Neural progenitor cell (in vitro differentiated cells): ENCODE data around the gene SLC25A15. TPM values are rescaled to one million over a fixed set of nuclear protein-coding genes. Genes with fewer than 3 reads are reported as not detected.
A peak's percentile ranks its signal among the peaks of the same experiment; 100 is the strongest.

ENCODE experiments used
- DNase-seq: peaks from one replicate; pipeline ENCODE4 v3.0.0-alpha.2; 2016; ENCODE audit warnings: low spot score
- H2AFZ ChIP-seq: fragments of 200-600 bp; sonication (generic); replicated peaks from 2 replicates; pipeline ENCODE4 v1.6.1; 2016; ENCODE audit warnings: antibody characterized with exemption
- H3F3A ChIP-seq: fragments of 200-600 bp; sonication (generic); 2 replicates; pipeline ENCODE4 v1.6.1; 2016; ENCODE audit warnings: antibody characterized with exemption, low read depth
- H3K27ac ChIP-seq: fragments of 200-600 bp; sonication (generic); 2 replicates; pipeline ENCODE4 v1.5.1; 2016; ENCODE audit warnings: mild to moderate bottlenecking
- H3K27me3 ChIP-seq: fragments of 200-600 bp; sonication (generic); 2 replicates; pipeline ENCODE4 v1.6.1; 2016; ENCODE audit warnings: mild to moderate bottlenecking, moderate library complexity
- H3K36me3 ChIP-seq: fragments of 200-600 bp; sonication (generic); 2 replicates; pipeline ENCODE4 v1.5.1; 2016
- H3K4me1 ChIP-seq: fragments of 200-600 bp; sonication (generic); 2 replicates; pipeline ENCODE4 v1.6.1; 2016; ENCODE audit warnings: mixed run types
- H3K4me2 ChIP-seq: fragments of 200-600 bp; sonication (generic); 2 replicates; pipeline ENCODE4 v1.6.1; 2016
- H3K4me3 ChIP-seq: fragments of 200-600 bp; sonication (generic); 2 replicates; pipeline ENCODE4 v1.5.1; 2016
- H3K79me2 ChIP-seq: fragments of 200-600 bp; sonication (generic); 2 replicates; pipeline ENCODE4 v1.6.1; 2016; ENCODE audit warnings: low read depth
- H3K9ac ChIP-seq: fragments of 200-600 bp; sonication (generic); 2 replicates; pipeline ENCODE4 v1.6.1; 2016
- H3K9me3 ChIP-seq: fragments of 200-600 bp; sonication (generic); 2 replicates; pipeline ENCODE4 v1.5.1; 2016; ENCODE audit warnings: low read depth
- H4K20me1 ChIP-seq: fragments of 200-600 bp; sonication (generic); 2 replicates; pipeline ENCODE4 v1.6.1; 2016; ENCODE audit warnings: low read depth
- H3K27ac Mint-ChIP-seq: 3 replicates; pipeline ENCODE4 v1.8.0; 2021; ENCODE audit warnings: mixed read lengths
- H3K27me3 Mint-ChIP-seq: 2 replicates; pipeline ENCODE4 v1.8.0; 2022; ENCODE audit warnings: low read depth, mild to moderate bottlenecking, inconsistent platforms, moderate library complexity, mixed read lengths; ENCODE audit not compliant: insufficient read depth
- H3K36me3 Mint-ChIP-seq: 3 replicates; pipeline ENCODE4 v1.8.0; 2021; ENCODE audit warnings: mixed read lengths
- H3K4me1 Mint-ChIP-seq: 3 replicates; pipeline ENCODE4 v1.8.0; 2021; ENCODE audit warnings: mixed read lengths
- H3K4me3 Mint-ChIP-seq: 3 replicates; pipeline ENCODE4 v1.8.0; 2021; ENCODE audit warnings: mild to moderate bottlenecking, moderate library complexity, mixed read lengths
- H3K9me3 Mint-ChIP-seq: 3 replicates; pipeline ENCODE4 v1.8.0; 2020; ENCODE audit warnings: mixed read lengths
- EZH2 ChIP-seq: fragments of 200-600 bp; sonication (generic); IDR thresholded peaks from 2 replicates; pipeline ENCODE4 v1.6.1; 2017; ENCODE audit warnings: antibody characterized with exemption, mild to moderate bottlenecking, moderate library complexity
- EZH2phosphoT487 ChIP-seq: fragments of 200-600 bp; sonication (generic); IDR thresholded peaks from 2 replicates; pipeline ENCODE4 v1.6.1; 2017; ENCODE audit warnings: antibody characterized with exemption
- total RNA-seq: library from RNA; depleted of rRNA; stranded (reverse); fragments of >200 nt; gene quantifications from 2 replicates; pipeline ENCODE4 v1.2.3, GENCODE V29; 2015; ENCODE audit warnings: low replicate concordance
- TF ChIP-seq, protein P1 (sequence below): fragments of 200-600 bp; sonication (generic); IDR thresholded peaks from 2 replicates; pipeline ENCODE4 v1.5.1; 2017; ENCODE audit warnings: antibody characterized with exemption, mild to moderate bottlenecking

Gene SLC25A15
- total RNA-seq, 1 donor from 2014 or later = 33.7 TPM

DNA sequence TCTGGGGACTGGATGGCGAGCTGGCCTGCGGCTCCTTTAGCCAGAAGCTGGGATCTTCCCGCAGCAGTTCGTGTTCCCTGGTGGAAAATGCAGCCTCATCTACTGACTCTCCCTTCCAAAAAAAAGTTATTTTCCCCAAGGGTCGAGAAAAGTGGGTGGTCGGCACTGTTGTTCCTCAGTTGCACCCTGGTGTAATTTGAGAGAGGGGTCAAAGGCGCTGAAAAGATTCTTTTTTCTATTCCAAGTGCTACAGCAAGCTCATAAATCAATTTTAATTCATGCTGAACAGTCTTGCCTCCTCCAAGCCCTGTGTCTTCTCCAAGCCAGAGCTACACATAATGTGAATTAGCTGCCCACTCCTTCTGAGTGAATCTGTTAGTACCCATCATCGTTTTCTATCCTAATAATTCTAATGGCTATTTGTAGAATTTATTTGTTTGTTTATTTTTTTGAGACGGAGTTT lies 774 bp downstream of the SLC25A15 start:
- Histone ChIP-seq H4K20me1 (no peaks in the 10 kb centered on the region), H3K27ac (no peak overlapping the region), H3F3A (peaks cover 22% of the 10 kb centered on the region), H3K4me2 (peak overlapping the region; percentile 94), H3K9me3 (no peaks in the 10 kb centered on the region), H3K36me3 (no peaks in the 10 kb centered on the region), H3K4me1 (peaks cover 7% of the 10 kb centered on the region), H3K79me2 (peaks cover 18% of the 10 kb centered on the region), H3K4me3 (peak overlapping the region; percentile 83), H3K27me3 (no peaks in the 10 kb centered on the region), H3K9ac (peak overlapping the region; percentile 46), H2AFZ (peak overlapping the region; percentile 98)
- H3K9me3 Mint-ChIP-seq = no peaks in the 10 kb centered on the region
- peak overlapping the region; percentile 74 for H3K27ac Mint-ChIP-seq
- no peaks in the 10 kb centered on the region for H3K36me3 Mint-ChIP-seq
- TF ChIP-seq, protein P1, sequence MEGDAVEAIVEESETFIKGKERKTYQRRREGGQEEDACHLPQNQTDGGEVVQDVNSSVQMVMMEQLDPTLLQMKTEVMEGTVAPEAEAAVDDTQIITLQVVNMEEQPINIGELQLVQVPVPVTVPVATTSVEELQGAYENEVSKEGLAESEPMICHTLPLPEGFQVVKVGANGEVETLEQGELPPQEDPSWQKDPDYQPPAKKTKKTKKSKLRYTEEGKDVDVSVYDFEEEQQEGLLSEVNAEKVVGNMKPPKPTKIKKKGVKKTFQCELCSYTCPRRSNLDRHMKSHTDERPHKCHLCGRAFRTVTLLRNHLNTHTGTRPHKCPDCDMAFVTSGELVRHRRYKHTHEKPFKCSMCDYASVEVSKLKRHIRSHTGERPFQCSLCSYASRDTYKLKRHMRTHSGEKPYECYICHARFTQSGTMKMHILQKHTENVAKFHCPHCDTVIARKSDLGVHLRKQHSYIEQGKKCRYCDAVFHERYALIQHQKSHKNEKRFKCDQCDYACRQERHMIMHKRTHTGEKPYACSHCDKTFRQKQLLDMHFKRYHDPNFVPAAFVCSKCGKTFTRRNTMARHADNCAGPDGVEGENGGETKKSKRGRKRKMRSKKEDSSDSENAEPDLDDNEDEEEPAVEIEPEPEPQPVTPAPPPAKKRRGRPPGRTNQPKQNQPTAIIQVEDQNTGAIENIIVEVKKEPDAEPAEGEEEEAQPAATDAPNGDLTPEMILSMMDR = no peak
- TF ChIP-seq EZH2phosphoT487 = no peak
- no peak for TF ChIP-seq EZH2
- H3K4me3 Mint-ChIP-seq = peak overlapping the region; percentile 88
- peaks cover 4% of the 10 kb centered on the region for H3K4me1 Mint-ChIP-seq
- no peak for DNase-seq
- peaks cover 3% of the 10 kb centered on the region for H3K27me3 Mint-ChIP-seq

GRCh38 chr13:40792284-40793051 lies 3.1 kb downstream of the SLC25A15 start:
- Histone ChIP-seq H3K27ac (no peak overlapping the region), H3K9me3 (no peaks in the 10 kb centered on the region), H3F3A (peaks cover 22% of the 10 kb centered on the region), H2AFZ (no peak overlapping the region), H3K4me1 (peaks cover 7% of the 10 kb centered on the region), H3K36me3 (no peaks in the 10 kb centered on the region), H3K4me2 (no peak overlapping the region), H3K4me3 (no peak overlapping the region), H3K79me2 (peaks cover 18% of the 10 kb centered on the region), H3K9ac (no peak overlapping the region), H4K20me1 (no peaks in the 10 kb centered on the region), H3K27me3 (no peaks in the 10 kb centered on the region)
- Mint-ChIP-seq H3K36me3 (peaks cover 5% of the 10 kb centered on the region), H3K4me3 (no peak overlapping the region), H3K27ac (no peak overlapping the region), H3K9me3 (no peaks in the 10 kb centered on the region), H3K4me1 (peaks cover 4% of the 10 kb centered on the region), H3K27me3 (peaks cover 3% of the 10 kb centered on the region)
- TF ChIP-seq EZH2phosphoT487 (no peak), EZH2 (no peak)
- TF ChIP-seq, protein P1 = no peak
- DNase-seq = no peak

GRCh38 chr13:40793339-40793738 lies 3.9 kb downstream of the SLC25A15 start:
- H3K9ac ChIP-seq = no peak overlapping the region
- H3K27ac Mint-ChIP-seq = no peak overlapping the region

More at GRCh38 chr13:40793339-40793738, 3.9 kb downstream of the SLC25A15 start:
- H3K4me2 ChIP-seq = no peak overlapping the region
- DNase-seq = no peak
- no peaks in the 10 kb centered on the region for H3K9me3 Mint-ChIP-seq
- no peak overlapping the region for H3K4me3 Mint-ChIP-seq
- TF ChIP-seq, protein P1 = no peak
- TF ChIP-seq EZH2 (no peak), EZH2phosphoT487 (no peak)
- peaks cover 18% of the 10 kb centered on the region for H3F3A ChIP-seq
- H3K4me1 Mint-ChIP-seq = peaks cover 4% of the 10 kb centered on the region
- H3K27me3 Mint-ChIP-seq = peaks cover 6% of the 10 kb centered on the region
- no peak overlapping the region for H3K4me3 ChIP-seq
- no peak overlapping the region for H3K27ac ChIP-seq
- H3K27me3 ChIP-seq = no peaks in the 10 kb centered on the region
- H2AFZ ChIP-seq = no peak overlapping the region
- no peaks in the 10 kb centered on the region for H4K20me1 ChIP-seq
- H3K9me3 ChIP-seq = no peaks in the 10 kb centered on the region
- H3K79me2 ChIP-seq = peaks cover 18% of the 10 kb centered on the region
- peaks cover 7% of the 10 kb centered on the region for H3K4me1 ChIP-seq
- H3K36me3 Mint-ChIP-seq = peaks cover 5% of the 10 kb centered on the region
- no peaks in the 10 kb centered on the region for H3K36me3 ChIP-seq
